Neural crest cell (in vitro differentiated cells): Measurements from ENCODE around the gene LINC00237. TPM values are rescaled to one million over a fixed set of nuclear protein-coding genes. Genes with fewer than 3 reads are reported as not detected.

Experiments used
- DNase-seq: peaks from one replicate; pipeline ENCODE4 v3.0.0; 2021; ENCODE audit warnings: low read depth, mixed read lengths, low spot score
- H3K27ac Mint-ChIP-seq: one replicate; pipeline ENCODE4 v1.8.0; 2021; ENCODE audit warnings: mild to moderate bottlenecking, mixed read lengths; ENCODE audit not compliant: unreplicated experiment
- H3K27me3 Mint-ChIP-seq: 2 replicates; pipeline ENCODE4 v1.8.0; 2021; ENCODE audit warnings: low read depth, mild to moderate bottlenecking, mixed read lengths
- H3K36me3 Mint-ChIP-seq: 2 replicates; pipeline ENCODE4 v1.8.0; 2021; ENCODE audit warnings: low read depth, mild to moderate bottlenecking, mixed read lengths
- H3K4me1 Mint-ChIP-seq: 2 replicates; pipeline ENCODE4 v1.8.0; 2021; ENCODE audit warnings: mixed read lengths
- H3K4me3 Mint-ChIP-seq: one replicate; pipeline ENCODE4 v1.8.0; 2021; ENCODE audit warnings: mild to moderate bottlenecking, mixed read lengths
- H3K9me3 Mint-ChIP-seq: 2 replicates; pipeline ENCODE4 v1.8.0; 2021; ENCODE audit warnings: mixed read lengths
- CTCF ChIP-seq: fragments of 200-600 bp; sonication (generic); conservative IDR thresholded peaks from 2 replicates; pipeline ENCODE4 v1.5.0; 2021; ENCODE audit warnings: antibody characterized with exemption, mild to moderate bottlenecking
- total RNA-seq: library from RNA; stranded (reverse); gene quantifications from 2 replicates; pipeline ENCODE4 v1.2.1, GENCODE V29; 2021

Gene LINC00237
- total RNA-seq, 1 donor from 2014 or later = not detected

DNA sequence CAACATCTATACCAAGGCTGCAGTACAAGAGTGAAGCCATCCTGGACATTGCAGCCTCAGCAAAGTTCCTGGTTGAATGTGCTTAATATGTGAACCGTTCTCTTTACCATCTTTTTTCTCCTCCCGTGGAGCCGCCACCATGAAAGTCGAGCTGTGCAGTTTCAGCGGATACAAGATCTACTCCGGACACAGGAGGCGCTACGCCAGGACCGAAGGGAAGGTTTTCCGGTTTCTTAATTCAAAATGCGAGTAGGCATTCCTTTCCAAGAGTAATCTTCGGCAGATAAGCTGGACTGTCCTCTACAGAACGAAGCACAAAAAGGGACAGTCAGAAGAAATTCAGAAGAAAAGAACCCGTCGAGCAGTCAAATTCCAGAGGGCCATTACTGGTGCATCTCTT is 8.4 kb upstream of the LINC00237 start:
- DNase-seq = no peak
- Mint-ChIP-seq H3K36me3 (no peaks in the 10 kb centered on the region), H3K4me1 (no peaks in the 10 kb centered on the region), H3K4me3 (no peak overlapping the region), H3K27ac (no peak overlapping the region), H3K27me3 (peaks cover 79% of the 10 kb centered on the region), H3K9me3 (no peaks in the 10 kb centered on the region)
- TF ChIP-seq CTCF = no peak

GRCh38 chr20:21113697-21114096 is 7.5 kb upstream of the LINC00237 start:
- no peak for DNase-seq
- Mint-ChIP-seq H3K4me1 (no peaks in the 10 kb centered on the region), H3K9me3 (no peaks in the 10 kb centered on the region), H3K27ac (no peak overlapping the region), H3K4me3 (no peak overlapping the region), H3K36me3 (no peaks in the 10 kb centered on the region), H3K27me3 (peaks cover 83% of the 10 kb centered on the region)
- TF ChIP-seq CTCF = no peak

GRCh38 chr20:21111416-21111815 is 5.3 kb upstream of the LINC00237 start:
- H3K4me3 Mint-ChIP-seq = no peak overlapping the region
- no peak for DNase-seq
- peaks cover 91% of the 10 kb centered on the region for H3K27me3 Mint-ChIP-seq
- H3K9me3 Mint-ChIP-seq = no peaks in the 10 kb centered on the region
- no peak for TF ChIP-seq CTCF
- no peaks in the 10 kb centered on the region for H3K4me1 Mint-ChIP-seq
- no peak overlapping the region for H3K27ac Mint-ChIP-seq
- no peaks in the 10 kb centered on the region for H3K36me3 Mint-ChIP-seq

DNA sequence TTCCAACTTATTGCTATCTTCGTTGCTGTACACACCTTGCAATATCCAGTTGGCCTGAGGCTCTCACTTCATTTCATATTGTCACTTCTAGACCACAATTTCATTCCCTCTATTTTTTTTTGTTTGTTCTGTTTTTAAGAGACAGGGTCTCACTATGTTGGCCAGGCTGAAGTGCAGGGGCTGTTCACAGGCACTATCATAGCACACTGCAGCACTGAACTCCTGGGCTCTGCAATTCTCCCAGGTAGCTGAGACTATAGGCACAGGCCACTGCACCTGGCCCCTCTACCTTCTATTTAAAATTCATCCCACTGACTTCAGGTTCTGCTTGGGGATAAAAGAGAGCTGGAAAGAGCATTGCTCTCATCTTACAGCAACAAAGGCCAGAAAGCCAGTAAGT is 4.7 kb upstream of the LINC00237 start:
- H3K27me3 Mint-ChIP-seq = peaks cover 91% of the 10 kb centered on the region
- no peak for DNase-seq
- H3K36me3 Mint-ChIP-seq = no peaks in the 10 kb centered on the region
- H3K4me1 Mint-ChIP-seq = no peaks in the 10 kb centered on the region
- H3K4me3 Mint-ChIP-seq = no peak overlapping the region
- no peak overlapping the region for H3K27ac Mint-ChIP-seq
- TF ChIP-seq CTCF = no peak
- H3K9me3 Mint-ChIP-seq = no peaks in the 10 kb centered on the region

DNA sequence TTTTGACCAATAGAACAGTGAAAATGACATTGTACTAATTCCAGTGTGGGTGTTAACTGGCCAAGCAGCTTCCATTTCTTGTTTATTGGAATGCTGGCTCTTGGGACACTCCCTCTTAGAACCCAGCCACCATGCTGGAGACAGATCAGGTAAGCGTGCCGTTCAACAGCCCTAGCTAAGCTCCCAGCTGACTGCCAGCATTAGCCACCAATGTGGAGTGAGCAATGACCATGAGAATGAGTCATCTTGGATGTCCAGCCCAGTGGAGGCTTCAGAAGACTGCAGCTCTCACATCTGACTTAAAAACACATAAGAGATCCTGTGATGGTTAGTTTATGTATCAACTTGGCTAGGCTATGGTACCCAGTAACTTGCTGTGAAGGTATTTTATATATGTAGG is 3.0 kb upstream of the LINC00237 start:
- Mint-ChIP-seq H3K9me3 (no peaks in the 10 kb centered on the region), H3K4me1 (no peaks in the 10 kb centered on the region), H3K27ac (no peak overlapping the region), H3K36me3 (no peaks in the 10 kb centered on the region), H3K27me3 (peaks cover 93% of the 10 kb centered on the region), H3K4me3 (no peak overlapping the region)
- DNase-seq = no peak
- no peak for TF ChIP-seq CTCF
